ENCODE results near the gene HPS3.

- TF ChIP-seq, protein P1, sequence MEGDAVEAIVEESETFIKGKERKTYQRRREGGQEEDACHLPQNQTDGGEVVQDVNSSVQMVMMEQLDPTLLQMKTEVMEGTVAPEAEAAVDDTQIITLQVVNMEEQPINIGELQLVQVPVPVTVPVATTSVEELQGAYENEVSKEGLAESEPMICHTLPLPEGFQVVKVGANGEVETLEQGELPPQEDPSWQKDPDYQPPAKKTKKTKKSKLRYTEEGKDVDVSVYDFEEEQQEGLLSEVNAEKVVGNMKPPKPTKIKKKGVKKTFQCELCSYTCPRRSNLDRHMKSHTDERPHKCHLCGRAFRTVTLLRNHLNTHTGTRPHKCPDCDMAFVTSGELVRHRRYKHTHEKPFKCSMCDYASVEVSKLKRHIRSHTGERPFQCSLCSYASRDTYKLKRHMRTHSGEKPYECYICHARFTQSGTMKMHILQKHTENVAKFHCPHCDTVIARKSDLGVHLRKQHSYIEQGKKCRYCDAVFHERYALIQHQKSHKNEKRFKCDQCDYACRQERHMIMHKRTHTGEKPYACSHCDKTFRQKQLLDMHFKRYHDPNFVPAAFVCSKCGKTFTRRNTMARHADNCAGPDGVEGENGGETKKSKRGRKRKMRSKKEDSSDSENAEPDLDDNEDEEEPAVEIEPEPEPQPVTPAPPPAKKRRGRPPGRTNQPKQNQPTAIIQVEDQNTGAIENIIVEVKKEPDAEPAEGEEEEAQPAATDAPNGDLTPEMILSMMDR (conservative IDR thresholded peaks at IDR 0.05 in 1 of 2, IDR thresholded peaks at IDR 0.05 in 1 of 2; ENCODE audit: extremely low read depth in 1 of 2, insufficient read depth in 1 of 2, low read depth in 1 of 2, low read length in 2 of 2) = no peak
- TF ChIP-seq EZH2 (IDR thresholded peaks at IDR 0.05; ENCODE audit: borderline replicate concordance, low read length) = no peak
These were observed 40.0 kb upstream of the HPS3 start for GRCh38 chr3:149089395-149089794.

Measured in mammary epithelial cell (primary cell).